Muscle layer of duodenum (tissue), 2 donors: ENCODE measurements around the gene CEP41.

ENCODE experiments used
- H3K27ac ChIP-seq: one replicate; pipeline ENCODE4 v1.7.0; 2013; ENCODE audit warnings: mild to moderate bottlenecking, low read length
- H3K27me3 ChIP-seq: one replicate; pipeline ENCODE4 v1.7.0; 2013; ENCODE audit warnings: low read depth, mild to moderate bottlenecking, control low read depth, low read length
- H3K36me3 ChIP-seq, 2 donors: one replicate each; pipeline ENCODE4 v1.7.0; 2013; ENCODE audit warnings: low read length in 2 of 2, control low read depth in 1 of 2, mild to moderate bottlenecking in 1 of 2; ENCODE audit not compliant: insufficient read depth in 2 of 2, control insufficient read depth in 1 of 2
- H3K4me1 ChIP-seq, 2 donors: one replicate each; pipeline ENCODE4 v1.7.0; 2013; ENCODE audit warnings: low read length in 2 of 2, mild to moderate bottlenecking in 2 of 2, control low read depth in 1 of 2, moderate library complexity in 1 of 2; ENCODE audit not compliant: insufficient read depth in 2 of 2, control insufficient read depth in 1 of 2
- H3K4me3 ChIP-seq, 2 donors: one replicate each; pipeline ENCODE4 v1.7.0; 2013; ENCODE audit warnings: low read length in 2 of 2, low read depth in 1 of 2, mild to moderate bottlenecking in 1 of 2
- H3K9me3 ChIP-seq, 2 donors: one replicate each; pipeline ENCODE4 v1.7.0; 2013; ENCODE audit warnings: low read length in 2 of 2, control low read depth in 1 of 2, mild to moderate bottlenecking in 1 of 2; ENCODE audit not compliant: control insufficient read depth in 1 of 2
- donor health status: healthy.

The CEP41 gene

DNA sequence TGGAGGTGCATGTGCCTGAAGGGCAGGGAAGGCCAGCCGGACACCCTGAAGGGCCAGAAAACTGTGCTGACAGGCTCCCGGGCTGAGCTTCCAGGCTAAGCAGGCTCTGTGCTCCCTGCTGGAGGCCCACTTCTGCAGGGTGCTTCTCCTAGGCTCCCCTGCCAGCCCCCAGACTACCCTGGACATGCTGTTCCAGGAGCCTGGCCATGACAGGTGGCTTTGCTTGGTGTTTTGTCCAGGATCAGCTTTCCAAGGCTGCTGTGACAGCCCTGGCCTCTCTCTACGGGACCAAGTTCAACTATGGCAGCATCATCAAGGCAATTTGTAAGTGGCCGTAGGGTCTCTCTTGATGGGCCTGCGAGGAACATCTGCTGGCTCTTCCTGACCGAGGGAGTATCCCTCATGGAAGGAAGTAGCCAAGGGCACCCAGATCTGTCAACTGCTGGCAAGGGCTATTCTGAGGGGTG, 55.2 kb downstream of the CEP41 start:
- Histone ChIP-seq H3K36me3 (no peaks in the 10 kb centered on the region), H3K4me3 (no peak overlapping the region), H3K9me3 (no peaks in the 10 kb centered on the region), H3K27me3 (no peaks in the 10 kb centered on the region), H3K4me1 (no peaks in the 10 kb centered on the region), H3K27ac (no peak overlapping the region)

DNA sequence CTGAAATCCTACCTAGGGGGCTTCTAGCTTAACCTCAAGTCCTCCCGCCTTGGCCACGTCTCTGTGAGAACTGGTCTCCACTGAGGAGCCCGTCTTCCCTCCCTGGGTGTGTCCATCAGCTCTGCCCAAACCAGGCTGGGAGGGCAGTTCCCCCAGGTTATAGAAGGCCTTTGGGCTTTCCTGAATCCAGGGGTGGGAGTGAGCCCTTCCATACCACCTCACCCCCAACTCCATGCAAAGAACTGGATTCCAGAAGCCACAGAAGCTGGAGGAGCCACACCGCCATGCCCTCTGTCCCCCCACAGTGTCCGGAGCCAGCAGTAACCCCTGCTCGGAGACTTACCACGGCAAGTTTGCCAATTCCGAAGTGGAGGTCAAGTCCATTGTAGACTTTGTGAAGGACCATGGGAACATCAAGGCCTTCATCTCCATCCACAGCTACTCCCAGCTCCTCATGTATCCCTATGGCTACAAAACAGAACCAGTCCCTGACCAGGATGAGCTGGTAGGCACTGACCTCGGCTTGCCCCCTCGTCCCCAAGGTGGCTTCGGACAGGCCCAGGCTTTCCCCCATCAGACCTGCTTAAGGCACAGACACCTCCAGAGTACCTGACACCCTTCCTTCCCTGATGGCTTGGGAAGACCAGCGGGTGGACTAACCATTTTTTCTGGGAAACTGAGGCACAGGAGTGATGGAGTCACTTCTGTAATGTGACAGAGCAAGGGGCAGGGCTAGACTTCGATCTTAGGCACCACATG, 55.8 kb downstream of the CEP41 start:
- Histone ChIP-seq H3K36me3 (no peaks in the 10 kb centered on the region), H3K4me3 (no peak overlapping the region), H3K27ac (no peak overlapping the region), H3K9me3 (no peaks in the 10 kb centered on the region), H3K27me3 (no peaks in the 10 kb centered on the region), H3K4me1 (peaks cover 0 to 6% of the 10 kb centered on the region in 2 donors)

DNA sequence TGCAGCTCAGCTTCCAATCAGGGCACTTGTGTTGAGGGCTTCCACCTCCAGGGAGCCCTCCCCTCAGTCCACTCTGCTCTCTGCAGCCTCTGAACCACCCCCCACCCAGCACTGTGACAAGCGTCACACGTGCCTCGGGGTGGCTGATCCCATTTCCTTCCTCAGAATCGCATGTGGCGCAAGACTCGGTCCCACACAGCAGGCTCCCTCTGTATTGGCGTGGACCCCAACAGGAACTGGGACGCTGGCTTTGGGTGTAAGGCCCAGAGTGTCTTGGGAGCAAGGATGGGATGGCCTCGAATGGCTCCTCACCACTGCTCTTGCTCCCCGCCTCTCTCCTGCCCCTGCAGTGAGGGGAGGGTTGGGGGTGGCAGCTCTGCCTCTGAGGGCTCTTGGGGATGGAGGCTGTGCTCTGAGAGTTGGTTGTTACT, 56.4 kb downstream of the CEP41 start:
- H3K27me3 ChIP-seq: no peaks in the 10 kb centered on the region
- H3K4me3 ChIP-seq: no peak overlapping the region
- H3K4me1 ChIP-seq: peaks cover 0 to 9% of the 10 kb centered on the region in 2 donors
- H3K27ac ChIP-seq: no peak overlapping the region
- H3K9me3 ChIP-seq: no peaks in the 10 kb centered on the region
- H3K36me3 ChIP-seq: no peaks in the 10 kb centered on the region

DNA sequence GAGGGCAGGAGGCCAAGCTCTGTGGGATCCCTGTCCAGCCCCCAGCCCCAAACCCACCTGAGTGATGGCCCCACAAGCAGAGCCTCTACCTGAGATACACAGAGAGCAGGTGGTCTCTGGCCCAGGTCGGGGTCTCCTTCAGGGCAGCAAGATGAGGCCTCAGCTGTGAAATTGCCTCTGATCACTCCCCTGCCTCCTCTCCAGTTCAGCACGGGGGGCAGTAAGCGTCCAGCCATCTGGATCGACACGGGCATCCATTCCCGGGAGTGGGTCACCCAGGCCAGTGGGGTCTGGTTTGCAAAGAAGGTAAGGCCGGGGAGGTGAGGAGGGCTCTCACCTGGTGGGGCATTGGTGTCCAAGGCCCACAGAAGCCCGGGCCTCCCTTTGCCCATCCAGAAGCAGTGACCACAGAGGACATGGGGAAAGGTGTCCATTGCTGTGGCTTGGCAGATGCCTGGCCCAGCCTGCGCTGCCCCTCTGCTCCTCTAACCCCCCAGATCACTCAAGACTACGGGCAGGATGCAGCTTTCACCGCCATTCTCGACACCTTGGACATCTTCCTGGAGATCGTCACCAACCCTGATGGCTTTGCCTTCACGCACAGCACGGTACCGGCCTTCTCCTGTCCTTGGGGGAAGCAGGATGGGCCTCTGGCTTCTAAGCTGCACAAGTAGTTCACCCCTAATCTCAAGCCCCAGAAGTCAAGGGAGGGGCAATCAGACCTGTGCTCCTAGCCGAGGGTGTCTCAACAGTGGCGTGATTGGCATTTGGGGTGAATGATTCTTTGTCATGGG, 57.4 kb downstream of the CEP41 start:
- no peaks in the 10 kb centered on the region for H3K27me3 ChIP-seq
- H3K27ac ChIP-seq: no peak overlapping the region
- H3K36me3 ChIP-seq: no peaks in the 10 kb centered on the region
- no peak overlapping the region for H3K4me3 ChIP-seq
- peaks cover 0 to 9% of the 10 kb centered on the region in 2 donors for H3K4me1 ChIP-seq
- no peaks in the 10 kb centered on the region for H3K9me3 ChIP-seq

DNA sequence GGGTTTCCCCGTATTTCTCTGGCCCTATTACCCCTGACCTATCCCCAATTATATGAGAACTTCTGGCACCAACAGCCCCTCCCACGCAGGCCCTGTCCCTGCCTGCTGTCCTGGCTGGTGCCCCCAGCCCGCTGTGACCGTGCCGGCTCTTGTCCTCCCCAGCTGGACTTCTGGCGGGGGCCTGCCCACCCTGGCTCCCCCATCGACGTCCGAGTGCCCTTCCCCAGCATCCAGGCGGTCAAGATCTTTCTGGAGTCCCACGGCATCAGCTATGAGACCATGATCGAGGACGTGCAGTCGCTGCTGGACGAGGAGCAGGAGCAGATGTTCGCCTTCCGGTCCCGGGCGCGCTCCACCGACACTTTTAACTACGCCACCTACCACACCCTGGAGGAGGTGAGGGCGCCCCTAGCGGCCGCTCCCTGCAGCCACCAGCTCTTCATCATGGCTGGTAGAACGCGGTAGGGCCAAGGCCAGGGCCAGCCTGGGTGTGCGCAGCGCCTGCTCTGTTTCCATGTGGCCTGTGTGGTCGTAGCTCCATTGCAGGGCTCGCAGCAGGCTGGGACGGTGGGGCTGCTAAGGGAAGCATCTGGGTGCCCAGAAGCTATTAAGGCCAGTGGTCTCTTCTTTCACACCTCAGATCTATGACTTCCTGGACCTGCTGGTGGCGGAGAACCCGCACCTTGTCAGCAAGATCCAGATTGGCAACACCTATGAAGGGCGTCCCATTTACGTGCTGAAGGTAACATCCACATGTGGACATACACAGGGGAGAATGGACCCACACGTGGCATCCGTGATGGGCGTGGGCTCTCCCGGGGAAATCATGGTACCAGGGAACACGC, 59.1 kb downstream of the CEP41 start:
- Histone ChIP-seq H3K36me3 (no peaks in the 10 kb centered on the region), H3K27me3 (no peaks in the 10 kb centered on the region), H3K4me3 (no peak overlapping the region), H3K4me1 (peaks cover 0 to 9% of the 10 kb centered on the region in 2 donors), H3K9me3 (no peaks in the 10 kb centered on the region), H3K27ac (no peak overlapping the region)

DNA sequence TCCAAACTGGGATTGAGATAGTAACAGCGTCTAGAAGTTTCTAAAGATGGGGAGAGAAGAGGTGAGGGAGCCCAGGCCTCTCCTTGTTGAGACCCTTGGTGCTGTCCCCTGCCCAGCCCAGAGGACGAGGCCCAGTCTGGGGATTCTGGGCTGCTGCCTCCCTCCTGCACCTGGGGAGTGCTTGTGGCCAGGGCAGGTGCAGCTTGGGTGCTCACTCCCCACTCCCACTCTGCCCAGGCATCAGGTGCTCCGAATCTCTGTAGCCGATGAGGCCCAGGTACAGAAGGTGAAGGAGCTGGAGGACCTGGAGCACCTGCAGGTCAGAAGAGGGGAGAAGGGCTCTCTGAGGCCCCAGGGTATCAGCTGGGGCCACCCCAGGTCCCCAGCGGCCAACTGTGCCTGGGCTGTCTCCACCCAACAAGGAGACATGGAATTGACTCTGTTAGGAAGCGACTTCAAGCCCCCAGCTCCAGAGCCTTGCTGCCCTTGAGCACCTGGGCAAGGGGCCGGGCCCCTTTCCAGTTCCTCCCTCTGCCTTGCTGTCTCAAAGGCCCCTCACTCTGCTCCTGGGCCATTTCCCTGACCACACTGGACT, 59.9 kb downstream of the CEP41 start:
- no peak overlapping the region for H3K27ac ChIP-seq
- no peaks in the 10 kb centered on the region for H3K36me3 ChIP-seq
- H3K4me3 ChIP-seq: no peak overlapping the region
- H3K9me3 ChIP-seq: no peaks in the 10 kb centered on the region
- H3K4me1 ChIP-seq: peaks cover 0 to 9% of the 10 kb centered on the region in 2 donors
- H3K27me3 ChIP-seq: no peaks in the 10 kb centered on the region

DNA sequence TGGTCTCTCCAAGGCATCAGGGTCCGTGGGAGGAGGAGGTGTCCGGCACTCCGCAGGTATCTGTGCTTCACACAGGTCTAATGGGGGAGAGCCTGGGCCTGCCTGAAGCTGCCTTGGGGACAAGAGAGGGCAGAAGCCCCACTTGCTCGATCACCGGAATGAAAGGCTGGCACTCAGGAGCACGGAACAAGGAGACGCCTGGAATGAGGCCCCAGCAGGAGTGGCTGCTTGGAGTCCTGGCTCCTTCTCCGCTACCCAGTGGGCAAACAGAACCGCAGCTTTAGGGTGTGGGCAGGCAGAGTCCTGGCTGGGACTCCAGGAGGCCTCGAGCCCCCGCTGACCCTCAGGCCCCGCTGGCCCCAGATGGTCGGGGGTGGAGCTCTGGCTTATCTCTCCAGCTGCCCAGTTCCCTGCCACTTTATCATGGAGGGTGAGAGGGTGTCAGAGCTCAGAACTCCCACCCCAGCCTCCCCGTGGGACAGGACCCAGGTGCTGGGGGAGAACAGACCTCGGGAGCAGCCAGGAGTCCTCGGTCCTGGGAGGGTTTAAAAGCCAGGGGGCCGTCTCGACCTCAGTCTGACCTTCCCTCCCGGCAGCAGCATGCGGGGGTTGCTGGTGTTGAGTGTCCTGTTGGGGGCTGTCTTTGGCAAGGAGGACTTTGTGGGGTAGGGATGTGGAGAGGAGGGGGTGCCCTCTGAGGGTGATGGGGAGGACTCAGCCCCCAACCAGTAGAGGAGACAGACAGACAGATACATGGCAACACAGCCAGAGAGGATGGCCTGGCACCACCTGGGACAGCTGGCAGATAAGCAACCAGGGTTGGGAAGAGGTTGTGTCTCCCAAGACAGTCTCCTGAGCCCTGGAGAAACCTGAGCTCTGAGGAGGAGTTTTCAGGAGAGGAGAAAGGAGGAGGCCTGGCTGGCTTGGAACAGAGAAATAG, 60.6 kb downstream of the CEP41 start, which contains the start of gene CPA1:
Gene CPA1 (plus strand): TSS at position 574 of the 940 bp plus-strand sequence. CDS start 27 bp downstream, at position 601.
- H3K36me3 ChIP-seq: no peaks in the 10 kb centered on the region
- no peak within 1 kb of the TSS for H3K4me3 ChIP-seq
- H3K4me1 ChIP-seq: peaks cover 0 to 9% of the 10 kb centered on the region in 2 donors
- H3K27me3 ChIP-seq: no peaks in the 10 kb centered on the region
- no peaks in the 10 kb centered on the region for H3K9me3 ChIP-seq
- H3K27ac ChIP-seq: no peak within 1 kb of the TSS

DNA sequence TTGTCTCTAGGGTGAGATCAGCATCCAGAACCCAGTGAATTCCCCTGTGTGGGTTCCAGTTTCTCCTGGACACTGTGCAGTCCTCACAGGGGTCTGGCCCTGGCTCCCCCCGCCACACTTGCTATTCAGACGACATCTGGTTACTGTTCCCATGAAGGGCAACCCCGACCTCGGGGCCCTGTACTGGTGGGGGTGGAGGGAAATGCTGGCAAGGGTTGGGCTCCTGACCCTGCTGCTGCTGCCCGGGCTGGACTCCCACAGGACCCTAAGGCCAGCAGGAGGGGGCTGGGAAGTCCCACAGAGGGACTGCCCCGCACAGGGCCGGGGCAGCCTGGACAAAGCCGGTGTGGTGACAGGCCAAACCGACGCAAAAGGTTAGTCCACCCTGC, 61.3 kb downstream of the CEP41 start:
- Histone ChIP-seq H3K36me3 (no peaks in the 10 kb centered on the region), H3K4me3 (no peak overlapping the region), H3K27ac (no peak overlapping the region), H3K4me1 (peaks cover 0 to 9% of the 10 kb centered on the region in 2 donors), H3K9me3 (no peaks in the 10 kb centered on the region), H3K27me3 (no peaks in the 10 kb centered on the region)

DNA sequence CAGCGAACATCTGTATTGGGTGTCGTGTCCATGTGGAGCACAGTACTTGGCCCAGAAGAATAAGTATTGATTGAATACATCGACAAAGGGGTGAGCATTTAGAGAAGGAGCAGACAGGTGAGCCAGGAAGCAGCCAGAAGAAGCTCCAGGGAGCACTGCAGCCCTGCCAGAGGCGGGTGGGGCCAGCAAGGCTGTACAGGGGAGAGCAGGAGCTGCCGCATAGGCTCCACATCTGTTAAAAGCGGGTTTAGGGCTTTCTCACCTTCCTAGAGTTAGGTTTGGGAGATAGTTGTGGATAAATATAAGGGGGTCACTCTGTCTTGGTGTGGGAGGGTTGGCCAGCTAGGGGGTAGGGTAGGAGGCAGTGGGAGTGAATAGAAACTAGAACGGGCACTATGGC, 61.8 kb downstream of the CEP41 start:
- H3K9me3 ChIP-seq: no peaks in the 10 kb centered on the region
- H3K4me1 ChIP-seq: peaks cover 0 to 9% of the 10 kb centered on the region in 2 donors
- no peaks in the 10 kb centered on the region for H3K27me3 ChIP-seq
- no peak overlapping the region for H3K27ac ChIP-seq
- H3K4me3 ChIP-seq: no peak overlapping the region
- no peaks in the 10 kb centered on the region for H3K36me3 ChIP-seq

DNA sequence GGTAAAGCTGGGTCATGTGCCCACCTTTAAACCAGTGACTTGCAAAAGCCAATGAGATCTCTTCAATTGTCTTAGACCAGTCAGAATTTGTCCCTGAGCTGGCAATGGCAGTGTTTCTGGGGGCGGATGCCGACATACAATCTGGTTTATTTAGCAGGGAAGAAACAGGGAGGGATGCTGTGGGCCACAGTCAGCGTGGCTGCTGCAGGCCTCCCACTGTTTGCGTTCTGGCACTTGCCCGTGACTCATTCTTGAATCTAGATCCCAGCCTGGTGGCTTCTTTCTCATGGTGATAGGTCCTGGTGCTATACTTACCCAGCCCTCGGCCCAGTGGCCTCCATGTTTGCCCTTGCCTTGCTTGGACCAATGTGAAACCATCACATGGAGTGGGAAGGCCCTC, 63.6 kb downstream of the CEP41 start:
- no peak overlapping the region for H3K27ac ChIP-seq
- H3K9me3 ChIP-seq: no peaks in the 10 kb centered on the region
- H3K36me3 ChIP-seq: no peaks in the 10 kb centered on the region
- peaks cover 0 to 20% of the 10 kb centered on the region in 2 donors for H3K4me1 ChIP-seq
- no peak overlapping the region for H3K4me3 ChIP-seq
- H3K27me3 ChIP-seq: no peaks in the 10 kb centered on the region
